ENCODE data around the gene PSMD5.
"Not testable (repeated sequence)": the region's sequence is repeated elsewhere in the genome, so short reads cannot be mapped to it uniquely, and the experiment has no call there.

The PSMD5 gene

GRCh38 chr9:120854596-120855327 lies 12.0 kb upstream of the PSMD5 start:
- DNase-seq = no peak

DNA sequence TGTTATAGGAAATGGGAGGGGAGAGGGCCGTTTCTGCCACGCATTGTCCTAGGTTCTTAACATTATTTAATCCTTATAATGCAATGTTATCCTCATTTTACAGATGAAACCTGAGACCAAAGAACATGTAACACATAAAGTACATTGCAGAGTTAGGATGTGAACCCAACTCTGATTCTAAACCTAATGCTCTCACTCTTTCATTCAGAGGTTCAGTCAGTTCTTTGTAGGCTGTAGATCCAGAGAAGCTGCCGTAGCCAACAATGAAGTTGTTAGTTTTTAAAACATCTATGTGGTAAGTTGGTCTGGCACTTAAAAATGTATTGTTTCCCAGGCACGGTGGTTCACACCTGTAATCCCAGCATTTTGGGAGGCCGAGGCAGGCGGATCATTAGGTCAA lies 10.5 kb upstream of the PSMD5 start:
- DNase-seq = no peak

GRCh38 chr9:120852240-120853010 lies 9.7 kb upstream of the PSMD5 start:
- DNase-seq = no peak

- DNase-seq = no peak
These were observed 8.7 kb upstream of the PSMD5 start for GRCh38 chr9:120851449-120851848.

GRCh38 chr9:120850315-120850714 lies 7.6 kb upstream of the PSMD5 start:
- DNase-seq = no peak

DNA sequence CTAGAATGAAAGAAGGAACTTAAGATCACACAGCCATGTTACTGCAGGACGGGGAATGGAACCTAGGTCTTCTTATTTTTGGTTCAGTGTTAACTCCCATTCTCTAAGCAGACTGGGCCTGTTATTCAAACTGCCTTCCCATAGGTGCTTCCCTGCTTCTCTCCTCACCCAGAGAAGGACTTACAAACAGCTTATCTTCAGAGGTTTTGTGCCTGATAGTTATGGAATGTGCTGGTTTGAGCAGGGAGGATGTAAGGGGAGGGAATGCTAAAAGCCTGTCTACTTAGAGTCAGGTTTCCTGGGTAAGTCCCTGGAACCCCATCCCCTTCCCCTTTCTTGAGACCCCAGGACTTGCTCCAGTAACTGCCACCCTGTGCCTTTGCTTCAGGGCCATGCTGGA lies 4.2 kb upstream of the PSMD5 start:
- no peak for DNase-seq

DNA sequence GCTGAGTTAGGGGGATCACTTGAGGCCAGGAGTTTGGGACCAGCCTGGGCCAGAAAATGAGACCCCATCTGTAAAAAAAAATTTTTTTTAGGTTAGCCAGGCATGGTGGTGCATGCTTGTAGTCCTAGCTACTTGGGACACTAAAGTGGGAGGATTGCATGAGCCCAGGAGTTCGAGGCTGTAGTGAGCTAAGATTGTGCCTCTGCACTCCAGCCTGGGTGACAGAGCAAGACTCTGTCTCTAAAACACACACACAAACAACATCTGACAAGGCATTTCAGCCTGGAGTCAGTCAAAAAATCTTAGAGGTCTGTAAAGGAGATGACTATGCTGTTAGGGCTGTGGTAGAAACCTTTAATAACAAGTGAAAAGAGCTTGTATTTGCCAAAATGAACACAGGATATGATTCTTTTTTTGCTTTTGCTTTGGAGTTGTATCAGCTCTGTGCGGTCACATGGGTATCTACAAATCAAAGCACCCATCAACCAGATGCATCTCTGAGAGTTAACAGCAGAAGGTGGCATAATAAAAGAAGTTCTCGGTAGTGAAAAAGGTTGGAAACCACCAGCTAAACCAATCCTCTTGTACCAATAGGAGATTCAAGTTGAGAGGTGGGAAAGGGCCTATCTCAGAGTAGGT lies 3.6 kb upstream of the PSMD5 start:
- DNase-seq = no peak

DNA sequence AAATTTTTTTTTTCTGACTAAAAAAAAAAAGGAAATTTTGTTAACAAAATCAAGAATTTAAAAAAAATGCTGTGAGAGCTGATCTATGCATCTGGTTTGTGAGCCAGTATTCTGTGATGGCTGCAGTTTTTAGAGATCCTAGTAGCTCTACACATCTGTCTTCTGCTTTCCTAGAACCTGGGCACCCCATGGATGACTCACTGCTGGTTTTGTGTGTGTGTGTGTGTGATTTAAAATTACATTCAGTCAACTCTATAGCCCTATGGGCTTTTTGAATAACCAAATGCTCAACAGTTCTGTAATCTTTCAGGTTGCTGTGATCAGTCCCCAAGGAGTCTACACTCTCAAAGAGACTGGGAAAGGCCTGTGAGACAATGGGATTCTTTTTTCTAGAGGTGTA lies 2.5 kb upstream of the PSMD5 start:
- DNase-seq = no peak

DNA sequence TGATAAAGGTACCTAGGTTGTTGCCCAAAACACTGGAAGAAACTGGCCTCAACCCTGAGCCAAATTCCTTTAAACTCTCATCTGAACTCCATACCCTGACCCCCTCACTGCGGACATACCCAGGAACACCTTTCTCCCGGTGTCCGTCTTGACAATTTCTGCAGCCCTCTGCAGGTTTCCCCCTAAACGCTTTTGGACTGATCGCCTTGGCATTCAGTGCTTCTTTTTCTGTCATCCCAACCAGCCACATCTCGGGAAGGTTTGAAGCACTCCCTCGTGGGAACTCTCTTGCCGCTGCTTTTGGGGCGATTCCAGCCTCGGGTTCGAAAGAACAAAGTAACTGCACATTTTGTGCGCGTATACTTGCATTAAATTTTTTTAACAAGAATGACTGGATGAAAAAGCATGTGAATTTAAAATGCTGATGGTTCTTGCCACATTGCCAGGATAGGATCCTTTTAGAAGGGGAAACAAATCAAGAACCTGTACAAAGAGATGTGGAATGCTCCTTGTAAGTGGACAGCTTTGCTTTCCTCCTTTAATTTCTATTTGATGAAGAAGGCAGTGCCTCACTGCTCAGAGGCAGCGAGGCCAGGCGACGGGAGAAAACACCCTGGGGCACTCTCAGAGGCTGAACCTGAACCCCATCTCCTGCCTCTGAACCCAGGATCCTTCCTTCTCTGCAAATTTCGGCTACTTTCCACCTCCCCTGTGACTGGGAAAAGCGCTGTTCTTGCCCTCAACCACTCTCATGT lies 615 bp downstream of the PSMD5 start:
- DNase-seq = no peak

DNA sequence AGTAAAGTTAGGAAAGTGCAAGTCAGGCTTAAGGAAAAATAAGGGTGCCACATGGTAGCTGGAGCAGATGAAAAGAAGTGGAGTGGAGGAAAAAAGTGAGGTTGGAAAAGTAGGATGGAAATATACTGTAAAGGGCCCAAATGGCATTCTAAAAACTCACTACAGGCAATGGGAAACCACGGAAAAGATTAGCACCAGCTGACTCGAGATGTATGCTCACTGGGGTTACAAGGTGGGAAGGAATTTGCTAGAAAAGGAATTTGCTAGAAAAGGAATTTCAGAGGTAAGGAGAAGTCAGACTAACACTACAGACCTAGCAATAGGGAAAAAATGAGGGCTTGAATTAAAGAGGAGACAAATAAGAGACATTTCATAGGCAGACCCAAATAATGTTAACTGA lies 3.6 kb downstream of the PSMD5 start:
- no peak for DNase-seq

DNA sequence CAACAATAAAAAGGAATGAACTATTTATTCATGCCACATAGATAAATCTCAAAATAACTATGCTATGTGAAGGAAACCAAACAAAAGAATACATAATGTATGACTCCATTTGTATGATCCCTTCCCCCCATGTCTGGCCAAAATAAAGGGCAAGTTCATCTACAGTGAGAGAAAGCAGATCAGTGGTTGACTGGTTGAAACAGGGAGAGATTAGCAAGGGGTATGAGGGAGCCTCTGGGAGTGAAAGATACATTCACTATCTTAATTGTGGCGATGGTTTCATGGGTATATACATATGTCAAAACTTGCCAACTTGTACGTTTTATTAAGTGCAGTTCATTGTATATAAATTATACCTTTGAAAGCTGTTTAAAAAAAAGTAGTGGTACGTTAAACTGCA lies 4.8 kb downstream of the PSMD5 start:
- DNase-seq = no peak

DNA sequence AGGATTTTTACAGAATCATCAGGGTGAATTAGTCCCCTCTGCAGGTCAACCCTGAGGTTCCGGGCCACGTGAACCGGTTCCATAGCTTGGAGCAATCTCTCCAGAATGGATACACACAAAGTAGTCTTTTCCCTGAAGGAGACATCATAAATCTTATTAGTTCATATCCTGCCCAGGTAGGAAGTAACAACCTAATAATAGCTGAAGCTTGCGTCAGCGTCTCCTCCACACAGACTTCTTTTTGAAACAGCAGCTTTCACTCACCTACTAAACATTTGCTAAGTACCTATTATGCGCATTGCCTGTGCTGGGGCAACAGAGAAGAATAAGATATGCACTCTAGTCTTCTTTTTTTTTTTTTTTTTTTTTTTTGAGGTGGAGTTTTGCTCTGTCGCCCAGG lies 9.4 kb downstream of the PSMD5 start:
- no peak for DNase-seq

DNA sequence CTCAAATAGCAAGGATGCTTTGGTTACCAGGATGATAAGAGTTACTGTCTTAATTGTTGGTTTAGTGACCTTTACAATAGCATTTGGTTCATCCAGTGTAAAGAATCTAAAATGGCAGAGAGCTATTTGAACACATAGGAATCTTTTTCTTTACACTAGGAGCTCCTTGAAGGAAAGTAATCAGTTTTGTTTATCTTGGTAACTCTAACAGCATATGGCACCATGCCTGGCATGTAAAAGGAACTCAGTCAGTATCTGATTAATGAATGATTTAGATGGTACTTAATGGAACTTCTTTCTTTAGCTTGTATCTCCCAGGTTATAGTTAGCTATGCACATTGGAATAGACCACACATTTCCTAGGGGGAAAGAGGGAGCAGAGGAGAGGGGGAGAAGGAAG lies 9.9 kb downstream of the PSMD5 start:
- no peak for DNase-seq

- DNase-seq = no peak
These were observed 11.9 kb downstream of the PSMD5 start for GRCh38 chr9:120830865-120831264.

- no peak for DNase-seq
These were observed 12.6 kb downstream of the PSMD5 start for GRCh38 chr9:120830151-120830550.

DNA sequence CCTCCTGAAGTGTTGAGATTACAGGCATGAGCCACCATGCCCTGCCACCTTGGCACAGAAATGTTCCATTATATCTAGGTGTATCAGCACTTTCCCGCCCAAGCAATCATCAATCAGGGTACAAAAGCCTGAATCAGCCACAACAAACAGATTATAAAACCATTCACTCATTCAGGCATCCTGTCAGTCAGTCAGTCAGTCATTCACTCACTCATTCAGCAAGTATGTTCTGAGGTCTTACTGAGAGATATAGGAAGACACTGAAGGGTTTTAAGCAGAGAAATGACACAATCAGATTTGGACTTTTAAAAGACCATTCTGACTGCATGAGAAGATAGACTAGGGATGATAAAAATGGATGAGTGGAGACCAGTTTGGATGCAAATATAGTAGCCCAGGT lies 13.1 kb downstream of the PSMD5 start:
- no peak for DNase-seq

DNA sequence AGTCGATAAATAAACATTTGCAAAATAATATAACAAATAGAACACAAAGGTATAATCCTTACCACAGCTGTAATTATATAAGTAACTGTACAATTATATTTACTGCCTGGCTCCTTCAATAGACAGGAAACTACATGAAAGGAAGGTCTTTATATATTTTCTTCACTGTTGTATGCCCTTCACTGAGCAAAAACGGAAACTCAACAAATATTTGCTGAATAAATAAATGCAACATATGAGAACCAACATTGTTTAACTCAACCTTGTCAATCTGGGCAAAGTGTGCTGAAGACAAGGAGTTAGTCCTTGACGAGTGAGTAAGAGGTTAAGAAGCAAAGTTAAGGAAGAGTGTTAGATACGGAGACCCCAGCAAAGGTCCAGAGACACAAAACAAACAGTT lies 22.6 kb downstream of the PSMD5 start:
- no peak for DNase-seq

- no peak for DNase-seq
These were observed 24.1 kb downstream of the PSMD5 start for GRCh38 chr9:120818595-120818994.

DNA sequence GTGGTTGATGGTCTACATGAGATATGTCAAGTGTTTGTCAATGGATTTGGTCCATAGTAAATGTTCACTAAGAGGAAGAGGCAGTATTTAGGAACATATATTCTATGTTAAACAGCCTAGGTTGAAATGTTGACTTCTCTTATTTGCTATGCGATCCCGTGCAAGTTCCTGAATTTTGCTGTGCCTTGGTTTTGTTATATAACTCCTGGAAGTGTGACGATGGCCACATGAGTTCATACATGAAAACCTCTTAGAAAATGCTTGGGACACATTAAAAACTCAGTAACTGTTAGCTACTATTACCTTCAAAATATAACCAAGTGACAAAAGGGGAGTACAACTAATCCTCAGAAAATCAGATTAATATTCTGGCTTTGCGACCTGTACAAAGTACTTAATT lies 27.6 kb downstream of the PSMD5 start:
- no peak for DNase-seq

DNA sequence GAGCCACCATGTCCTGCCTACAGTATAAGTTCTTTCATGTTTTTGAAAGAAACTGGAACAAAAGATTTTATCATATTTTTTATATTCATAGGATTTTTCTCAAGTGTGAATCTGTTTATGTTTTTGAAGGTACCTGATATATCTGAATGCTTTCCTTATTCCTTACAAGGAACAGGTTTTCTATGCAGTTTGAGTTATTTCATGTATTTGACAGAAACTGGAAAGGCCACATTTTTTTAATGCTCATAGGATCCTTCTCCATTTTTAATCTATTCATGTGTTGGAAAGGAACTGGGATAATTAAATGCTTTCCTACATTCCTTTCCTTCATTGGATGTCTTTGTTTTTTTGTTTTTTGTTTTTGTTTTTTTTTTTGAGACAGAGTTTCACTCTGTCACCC lies 33.8 kb downstream of the PSMD5 start:
- DNase-seq = no peak

DNA sequence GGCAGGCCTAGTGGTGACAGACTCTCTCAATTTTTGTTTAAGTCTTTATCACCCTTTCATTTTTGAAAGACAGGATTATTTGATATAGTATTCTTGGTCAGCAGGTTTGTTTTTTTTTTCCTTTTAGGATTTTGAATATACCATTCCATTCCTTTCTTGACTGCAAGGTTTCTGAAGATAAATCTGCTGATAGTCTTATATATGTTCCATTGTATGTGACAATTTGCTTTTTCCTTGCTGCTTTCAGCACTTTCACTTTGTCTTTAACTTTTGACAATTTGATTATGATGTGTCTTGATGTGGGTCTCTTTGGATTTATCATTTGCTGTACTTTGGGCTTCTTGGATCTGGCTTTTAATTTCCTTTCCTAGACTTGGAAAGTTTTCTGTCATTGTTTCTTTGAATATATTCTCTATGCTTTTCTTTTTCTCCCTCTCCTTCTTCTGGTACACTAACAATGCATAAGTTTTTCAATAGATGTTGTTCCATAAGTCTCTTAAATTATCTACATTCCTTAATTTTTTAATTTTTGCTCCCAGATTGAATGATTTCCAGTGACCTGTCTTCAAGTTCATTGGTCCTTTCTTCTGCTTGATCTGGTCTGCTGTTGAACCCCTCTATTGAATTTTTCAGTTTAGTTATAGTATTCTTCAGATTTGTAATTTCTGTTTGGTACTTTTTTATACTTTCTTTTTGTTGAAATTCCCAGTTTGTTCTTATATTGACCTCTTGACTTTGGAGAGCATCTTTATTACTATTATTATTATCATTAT lies 34.9 kb downstream of the PSMD5 start:
- no peak for DNase-seq

DNA sequence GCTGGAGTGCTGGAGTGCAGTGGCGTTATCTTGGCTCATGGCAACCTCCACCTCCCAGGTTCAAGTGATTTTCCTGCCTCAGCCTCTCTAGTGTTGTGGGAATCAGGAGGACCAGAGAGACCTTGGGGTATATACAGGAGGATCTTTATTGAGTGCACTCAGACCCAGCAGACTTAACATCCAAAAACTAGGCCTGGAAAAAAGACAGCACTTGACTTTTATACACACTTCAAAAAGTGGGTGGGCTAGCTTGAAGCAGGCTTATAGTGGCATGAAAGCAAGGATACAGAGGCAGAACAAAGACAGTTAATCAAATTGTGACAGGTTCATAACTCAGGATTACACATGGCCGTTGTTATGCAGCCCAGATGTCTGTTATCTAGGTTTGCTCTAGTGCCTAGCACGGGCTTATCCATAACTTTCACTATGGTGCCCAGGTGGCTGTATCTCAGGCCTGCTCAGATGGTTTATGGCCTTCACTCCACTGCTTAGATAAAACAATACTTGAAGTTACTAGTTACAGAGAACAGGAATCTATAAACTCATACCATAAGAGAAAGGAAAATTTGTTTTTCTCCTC lies 37.8 kb downstream of the PSMD5 start:
- DNase-seq = not testable (repeated sequence)

Data from activated T-cell treated with anti-CD3 and anti-CD28 coated beads, Interleukin-2, amount 50 U/mL, for 1 hour (primary cell).